Thyroid gland (tissue), 4 donors: Measurements from ENCODE around the gene RHBDF2.

Experiments
- POLR2A ChIP-seq, 2 donors: fragments of 450-650 bp; IDR thresholded peaks; one replicate each; pipeline ENCODE4 v1.6.1; 2017; ENCODE audit warnings: antibody characterized with exemption in 2 of 2, mild to moderate bottlenecking in 2 of 2, moderate library complexity in 1 of 2
- TF ChIP-seq, protein P1 (sequence below), 6 experiments: fragments of 200-600 bp in 3 of 6; fragments of 450-650 bp in 3 of 6; sonication (generic) in 3 of 6; IDR thresholded peaks; one replicate each; pipeline ENCODE4 v1.5.1; 2016 to 2019; ENCODE audit warnings: antibody characterized with exemption in 6 of 6, mild to moderate bottlenecking in 2 of 6, inconsistent platforms in 1 of 6, moderate library complexity in 1 of 6

- TF ChIP-seq, protein P1, sequence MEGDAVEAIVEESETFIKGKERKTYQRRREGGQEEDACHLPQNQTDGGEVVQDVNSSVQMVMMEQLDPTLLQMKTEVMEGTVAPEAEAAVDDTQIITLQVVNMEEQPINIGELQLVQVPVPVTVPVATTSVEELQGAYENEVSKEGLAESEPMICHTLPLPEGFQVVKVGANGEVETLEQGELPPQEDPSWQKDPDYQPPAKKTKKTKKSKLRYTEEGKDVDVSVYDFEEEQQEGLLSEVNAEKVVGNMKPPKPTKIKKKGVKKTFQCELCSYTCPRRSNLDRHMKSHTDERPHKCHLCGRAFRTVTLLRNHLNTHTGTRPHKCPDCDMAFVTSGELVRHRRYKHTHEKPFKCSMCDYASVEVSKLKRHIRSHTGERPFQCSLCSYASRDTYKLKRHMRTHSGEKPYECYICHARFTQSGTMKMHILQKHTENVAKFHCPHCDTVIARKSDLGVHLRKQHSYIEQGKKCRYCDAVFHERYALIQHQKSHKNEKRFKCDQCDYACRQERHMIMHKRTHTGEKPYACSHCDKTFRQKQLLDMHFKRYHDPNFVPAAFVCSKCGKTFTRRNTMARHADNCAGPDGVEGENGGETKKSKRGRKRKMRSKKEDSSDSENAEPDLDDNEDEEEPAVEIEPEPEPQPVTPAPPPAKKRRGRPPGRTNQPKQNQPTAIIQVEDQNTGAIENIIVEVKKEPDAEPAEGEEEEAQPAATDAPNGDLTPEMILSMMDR (IDR thresholded peaks at IDR 0.05): no peak
- TF ChIP-seq POLR2A (IDR thresholded peaks at IDR 0.05): no peak
These were observed 43.5 kb upstream of the RHBDF2 start for GRCh38 chr17:76544546-76545365.
